ENCODE data around the gene PAX5.

DNA sequence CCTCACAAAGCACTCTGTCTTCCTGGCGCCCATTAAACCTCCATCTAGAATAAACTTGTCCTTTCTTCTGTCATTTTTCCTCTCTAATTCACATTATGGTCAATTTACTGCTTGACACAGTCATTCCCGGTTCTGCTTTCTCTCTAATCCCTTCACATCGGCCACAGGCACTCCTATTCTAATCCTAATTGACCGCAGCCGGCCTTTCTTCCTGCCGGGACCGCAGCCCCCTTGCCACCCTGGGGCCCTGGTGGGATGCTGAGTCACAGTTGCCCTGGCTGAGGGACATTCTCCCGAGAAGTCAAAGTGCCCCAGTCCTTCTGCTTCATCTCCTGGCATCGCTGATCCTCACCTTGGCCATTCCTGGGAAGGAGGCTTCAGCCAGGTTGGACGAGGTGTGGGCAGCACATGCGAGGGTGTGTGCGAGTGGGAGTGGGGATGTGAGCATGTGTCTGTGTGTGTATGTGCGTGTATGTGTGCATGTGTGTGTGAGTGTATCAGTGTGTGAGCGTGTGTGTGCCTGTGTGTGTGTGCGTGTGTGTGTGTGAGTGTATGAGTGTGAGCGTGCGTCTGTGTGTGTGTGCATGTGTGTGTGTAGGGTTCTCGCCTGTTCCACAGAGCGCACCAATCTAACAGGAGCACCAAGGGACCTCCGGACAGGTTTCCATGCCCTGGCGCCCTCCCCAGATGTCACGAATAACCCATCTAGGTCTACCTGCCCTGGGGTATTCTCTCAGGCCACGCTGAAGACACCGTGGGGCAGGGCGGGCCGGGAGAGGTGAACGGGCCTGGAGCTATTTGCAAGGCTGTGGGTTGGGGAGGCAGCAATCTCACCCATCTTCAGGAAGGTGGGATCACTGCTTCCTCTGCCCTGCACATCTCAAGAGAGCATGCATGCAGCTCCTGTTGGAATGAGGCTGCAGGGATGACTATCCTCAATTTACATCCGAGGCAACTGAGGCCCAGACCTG is 191.2 kb downstream of the PAX5 start:
- TF ChIP-seq EZH2 (IDR thresholded peaks at IDR 0.05; ENCODE audit: insufficient read depth, poor library complexity, severe bottlenecking) (no peak), EZH2phosphoT487 (IDR thresholded peaks at IDR 0.05; ENCODE audit: insufficient read depth, low read depth) (no peak)
